ENCODE measurements around the gene UBB.

The UBB gene

GRCh38 chr17:16425698-16426659 is 45.1 kb downstream of the UBB start:
- TF ChIP-seq CTCF (conservative IDR thresholded peaks at IDR 0.05) (no peak), ZFX (IDR thresholded peaks at IDR 0.05) (no peak)
- no peak overlapping the region for H3K27ac ChIP-seq

- H3K27ac ChIP-seq: no peak overlapping the region
- TF ChIP-seq CTCF (conservative IDR thresholded peaks at IDR 0.05) (no peak), ZFX (IDR thresholded peaks at IDR 0.05) (no peak)
Measured at GRCh38 chr17:16427020-16427419, 46.1 kb downstream of the UBB start.

GRCh38 chr17:16428098-16428882 is 47.4 kb downstream of the UBB start:
- no peak overlapping the region for H3K27ac ChIP-seq
- no peak; the same call in 1 of the 2 replicates for TF ChIP-seq CTCF (conservative IDR thresholded peaks at IDR 0.05)
- TF ChIP-seq ZFX (IDR thresholded peaks at IDR 0.05): no peak

- H3K27ac ChIP-seq: no peak overlapping the region
- TF ChIP-seq CTCF (conservative IDR thresholded peaks at IDR 0.05) (no peak), ZFX (IDR thresholded peaks at IDR 0.05) (no peak)
Measured at GRCh38 chr17:16429083-16429482, 48.2 kb downstream of the UBB start.

GRCh38 chr17:16430650-16431049 is 49.8 kb downstream of the UBB start:
- TF ChIP-seq CTCF (conservative IDR thresholded peaks at IDR 0.05): no peak
- no peak for TF ChIP-seq ZFX (IDR thresholded peaks at IDR 0.05)
- H3K27ac ChIP-seq: no peak overlapping the region

GRCh38 chr17:16432017-16432416 is 51.1 kb downstream of the UBB start:
- TF ChIP-seq CTCF (conservative IDR thresholded peaks at IDR 0.05): no peak
- no peak for TF ChIP-seq ZFX (IDR thresholded peaks at IDR 0.05)
- no peak overlapping the region for H3K27ac ChIP-seq
